ENCODE results near the gene UQCRH. TPM values are rescaled to one million over a fixed set of nuclear protein-coding genes. Genes with fewer than 3 reads are reported as not detected.

The UQCRH gene
- total and polyA plus RNA-seq, 2 of the 13 experiments (the other 11 are each of a cell fraction or from before 2014, with no cell fraction given), result 548 to 556 TPM

- TF ChIP-seq ZNF276 (CRISPR knock-in tag; IDR thresholded peaks at IDR 0.05; ENCODE audit: low read depth), result no peak
- TF ChIP-seq ZNF547 (CRISPR knock-in tag; IDR thresholded peaks at IDR 0.05), result no peak
- no peak for TF ChIP-seq ZNF329 (CRISPR knock-in tag; IDR thresholded peaks at IDR 0.05; ENCODE audit: low read depth)
- no peak for TF ChIP-seq ZNF670 (CRISPR knock-in tag; IDR thresholded peaks at IDR 0.05; ENCODE audit: borderline replicate concordance)
- no peak for TF ChIP-seq ZHX2 (IDR thresholded peaks at IDR 0.05; ENCODE audit: low read depth)
- TF ChIP-seq ZHX2 (CRISPR knock-in tag; IDR thresholded peaks at IDR 0.05; ENCODE audit: borderline replicate concordance), result no peak
- TF ChIP-seq ZNF468 (CRISPR knock-in tag; IDR thresholded peaks at IDR 0.05), result no peak
- no peak for TF ChIP-seq HMG20B (CRISPR knock-in tag; conservative IDR thresholded peaks at IDR 0.05)
These were observed 41.0 kb downstream of the UQCRH start (continued) for GRCh38 chr1:46344481-46344880.

Measured in HepG2 (cell line).